GM19395 (cell line): ENCODE data around the gene PNPLA1.

Source experiments
- ATAC-seq: cut with Tn5 transposase; IDR thresholded peaks from one replicate; pipeline ENCODE4 v1.9.1; 2021; ENCODE audit warnings: mild to moderate bottlenecking, moderate library complexity; ENCODE audit not compliant: unreplicated experiment

Gene PNPLA1

GRCh38 chr6:36269834-36270705 is at the start of gene PNPLA1:
Gene PNPLA1, plus strand, starts transcription at chr6:36270060. Its CDS starts 400 bp downstream, at chr6:36270460.
- ATAC-seq: no peak

GRCh38 chr6:36220226-36220625 is 49.6 kb upstream of the PNPLA1 start:
- no peak for ATAC-seq

DNA sequence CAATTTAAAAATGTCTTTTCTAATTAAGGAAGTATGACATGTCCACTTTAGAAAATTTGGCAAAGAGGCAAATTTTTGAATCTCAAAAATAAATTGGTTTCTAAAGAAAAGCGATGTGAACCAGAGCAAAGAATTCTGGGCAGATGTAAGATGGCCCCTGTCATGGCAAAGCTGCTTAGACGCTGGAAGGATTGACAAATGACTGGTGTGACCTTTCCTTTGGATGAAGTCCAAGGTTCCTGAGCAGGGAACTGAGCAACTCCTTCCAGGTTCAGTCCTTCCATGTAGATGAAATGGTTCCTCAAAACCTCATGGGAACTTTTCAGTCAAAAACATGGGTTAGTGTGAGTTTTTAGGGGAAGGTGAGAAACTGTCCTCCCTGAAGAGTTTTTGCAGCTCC is 48.2 kb upstream of the PNPLA1 start:
- no peak for ATAC-seq

- no peak for ATAC-seq
Observed at GRCh38 chr6:36222924-36223323, 46.9 kb upstream of the PNPLA1 start.

DNA sequence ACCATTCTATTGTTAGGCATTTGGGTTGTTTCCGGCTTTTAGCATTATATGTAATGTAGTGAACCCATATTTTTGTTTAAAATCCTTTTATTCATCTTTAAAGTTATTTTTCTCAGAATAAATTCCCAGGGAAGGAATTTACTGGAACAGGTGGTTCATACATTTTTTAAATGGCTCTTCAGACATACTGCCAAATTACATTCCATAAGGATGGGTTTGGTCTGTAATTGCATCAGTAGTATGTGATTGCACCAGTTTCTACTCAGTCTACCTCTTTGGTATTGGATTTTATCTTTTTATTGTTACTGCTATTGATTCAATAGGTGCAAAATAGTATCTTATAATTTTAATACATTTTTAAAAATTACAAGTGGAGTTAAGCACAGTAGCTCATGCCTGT is 46.2 kb upstream of the PNPLA1 start:
- ATAC-seq: no peak

DNA sequence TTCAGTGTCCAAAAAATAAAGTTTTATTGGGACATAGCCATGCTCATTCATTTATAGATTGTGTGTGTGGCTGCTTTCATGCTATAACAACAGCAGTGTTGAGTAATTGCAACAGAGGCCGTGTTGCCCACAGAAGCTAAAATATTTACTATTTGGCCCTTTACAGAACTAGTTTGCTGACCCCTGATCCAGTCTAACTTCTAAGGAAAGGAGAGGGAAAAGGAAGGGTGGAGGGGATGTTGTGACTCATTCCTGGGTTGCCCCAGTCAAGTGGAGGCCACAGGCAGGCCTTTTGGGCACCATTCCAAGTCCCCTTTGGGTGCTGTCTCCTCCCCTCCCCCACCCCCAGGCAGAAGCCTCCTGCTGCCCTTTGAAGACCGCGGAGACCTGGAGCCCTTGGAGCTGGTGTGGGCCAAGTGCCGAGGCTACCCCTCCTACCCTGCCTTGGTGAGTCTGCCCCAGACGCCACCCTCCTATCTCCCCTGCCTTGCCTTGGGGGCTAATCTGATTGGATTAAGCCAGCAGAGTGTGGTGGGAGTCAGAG is 44.9 kb upstream of the PNPLA1 start:
- no peak for ATAC-seq

- no peak for ATAC-seq
Observed at GRCh38 chr6:36226438-36227047, 43.3 kb upstream of the PNPLA1 start.

DNA sequence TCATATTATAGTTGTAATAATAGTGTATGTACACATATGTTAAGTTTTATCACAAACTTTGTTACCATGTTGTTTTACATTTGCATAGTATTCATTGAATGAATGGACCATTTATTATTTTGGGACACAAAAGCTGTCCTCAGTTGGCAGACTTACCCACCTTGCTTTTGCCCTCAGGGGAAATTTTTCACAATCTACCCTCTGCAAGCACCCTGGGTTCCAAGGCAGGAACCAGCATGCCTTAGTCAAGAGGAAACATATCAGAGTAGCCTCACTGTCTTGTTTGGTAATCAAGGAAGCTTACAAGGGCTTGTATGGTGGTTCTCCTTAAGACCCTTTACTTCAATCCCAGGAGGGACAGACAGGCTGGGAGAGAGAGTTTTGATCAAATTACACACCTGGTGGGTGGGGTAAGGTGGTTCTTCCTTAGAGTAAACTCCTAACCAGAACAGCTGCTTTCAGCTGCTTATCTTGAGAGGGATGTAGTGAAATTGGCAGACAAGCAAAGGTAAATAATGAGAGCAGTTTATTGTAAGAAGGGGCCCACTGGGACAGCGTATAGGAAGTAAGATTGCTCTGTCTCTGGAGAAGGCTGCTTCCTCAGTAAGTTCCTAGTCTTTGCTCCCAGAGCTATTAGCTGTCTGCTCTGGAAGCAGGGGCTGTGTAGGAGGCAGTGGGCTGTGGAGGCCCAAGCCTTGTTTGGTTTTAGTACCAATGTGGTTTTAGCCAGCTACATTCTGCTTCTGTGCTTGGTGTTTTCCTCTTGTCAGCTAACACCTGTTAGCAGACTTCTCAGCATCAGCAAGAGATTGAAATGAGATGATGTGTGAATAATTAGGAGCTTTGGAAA is 42.3 kb upstream of the PNPLA1 start:
- no peak for ATAC-seq

- no peak for ATAC-seq
Observed at GRCh38 chr6:36229223-36229622, 40.6 kb upstream of the PNPLA1 start.

DNA sequence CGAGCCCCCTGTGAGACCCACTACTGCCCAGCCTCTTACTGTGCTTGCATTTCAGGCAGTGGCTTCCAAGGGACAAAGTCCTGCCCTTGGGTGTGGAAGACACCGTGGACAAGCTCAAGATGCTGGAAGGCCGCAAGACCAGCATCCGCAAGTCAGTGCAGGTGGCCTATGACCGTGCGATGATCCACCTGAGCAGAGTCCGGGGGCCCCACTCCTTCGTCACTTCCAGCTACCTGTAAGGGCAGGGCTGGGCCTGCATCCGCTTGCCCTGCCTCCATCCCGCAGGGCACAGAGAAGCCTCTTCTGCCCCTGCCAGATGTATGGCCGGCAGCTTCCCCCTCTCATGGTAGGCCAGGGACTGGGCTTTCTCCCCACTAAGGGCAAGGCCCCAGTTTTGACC is 39.5 kb upstream of the PNPLA1 start:
- no peak for ATAC-seq

- no peak for ATAC-seq
Observed at GRCh38 chr6:36232172-36232571, 37.7 kb upstream of the PNPLA1 start.

DNA sequence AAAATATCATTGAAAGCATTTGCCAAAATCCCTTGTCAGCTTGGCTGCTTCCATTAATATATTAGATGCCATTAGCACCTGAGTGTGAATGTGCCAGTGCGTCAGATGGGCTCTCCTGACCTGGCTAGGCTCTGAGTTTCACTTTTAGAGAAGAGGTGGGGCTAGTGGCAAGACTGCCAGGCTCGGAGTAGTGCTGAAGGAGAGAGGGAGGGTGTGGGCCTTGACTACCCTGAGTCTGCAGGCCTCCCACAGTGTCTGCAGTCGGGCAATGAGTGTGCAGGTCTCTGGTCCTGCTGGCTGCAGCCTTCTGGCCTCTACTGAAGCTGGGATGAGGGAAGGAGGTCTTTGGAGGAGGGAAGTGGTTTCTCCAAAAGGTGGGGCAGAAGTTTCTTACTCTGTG is 34.6 kb upstream of the PNPLA1 start:
- ATAC-seq: no peak

DNA sequence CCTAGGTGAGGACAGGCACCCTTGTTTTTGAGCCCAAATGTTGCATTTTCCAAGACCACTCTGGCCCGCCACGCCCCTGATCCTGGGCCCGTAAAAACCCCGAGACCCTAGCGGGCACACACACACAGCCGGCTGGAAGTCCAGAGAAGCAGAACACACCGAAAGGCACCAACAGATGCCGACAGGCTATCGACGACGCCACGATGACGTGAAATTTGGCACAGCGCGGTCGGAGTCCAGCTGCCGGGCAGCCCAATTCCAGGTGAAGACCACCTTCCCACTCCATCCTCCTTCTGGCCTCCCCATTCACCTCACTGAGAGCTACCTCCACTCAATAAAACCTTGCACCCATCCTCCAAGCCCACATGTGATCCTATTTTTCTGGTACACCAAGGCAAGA is 34.0 kb upstream of the PNPLA1 start:
- ATAC-seq: no peak

DNA sequence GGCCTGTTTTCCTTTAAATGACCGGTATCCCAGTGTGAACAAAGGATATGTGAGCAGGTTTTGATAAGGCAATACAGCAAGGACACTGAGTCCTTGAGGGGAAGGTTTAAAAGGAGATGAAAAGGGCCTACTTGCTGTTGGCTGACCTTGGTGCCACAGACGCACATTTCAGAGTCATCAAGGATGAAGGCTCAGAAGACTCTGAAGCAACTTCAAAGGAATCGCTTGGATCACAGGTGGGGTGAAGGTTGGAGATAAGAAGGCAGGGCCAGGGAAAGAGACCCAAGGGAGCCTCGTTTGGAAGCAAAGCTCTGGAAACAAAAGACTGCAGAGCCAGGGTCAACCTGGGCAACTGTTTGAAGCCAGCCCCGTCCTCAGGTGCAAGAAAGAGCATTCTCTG is 30.1 kb upstream of the PNPLA1 start:
- no peak for ATAC-seq

DNA sequence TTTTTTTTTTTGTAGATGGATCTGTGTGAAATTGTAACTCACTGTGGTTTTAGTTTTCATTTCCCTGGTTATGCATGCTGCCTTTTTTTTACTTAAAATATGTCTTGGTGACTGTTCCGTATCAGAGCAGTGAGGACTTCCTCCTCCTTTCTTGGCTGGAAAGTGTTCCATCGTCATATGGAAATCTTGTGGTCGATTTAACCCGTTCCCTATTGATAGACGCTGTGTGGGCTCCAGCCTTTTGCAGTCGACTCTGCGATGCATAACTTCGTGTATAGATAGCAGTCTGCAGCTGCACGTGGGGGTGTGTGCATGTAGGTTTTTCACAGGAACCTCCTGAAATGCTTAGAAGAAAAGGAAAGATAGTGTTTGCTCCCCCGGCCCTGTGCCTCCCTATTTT is 28.1 kb upstream of the PNPLA1 start:
- no peak for ATAC-seq

GRCh38 chr6:36242161-36242560 is 27.7 kb upstream of the PNPLA1 start:
- ATAC-seq: no peak

DNA sequence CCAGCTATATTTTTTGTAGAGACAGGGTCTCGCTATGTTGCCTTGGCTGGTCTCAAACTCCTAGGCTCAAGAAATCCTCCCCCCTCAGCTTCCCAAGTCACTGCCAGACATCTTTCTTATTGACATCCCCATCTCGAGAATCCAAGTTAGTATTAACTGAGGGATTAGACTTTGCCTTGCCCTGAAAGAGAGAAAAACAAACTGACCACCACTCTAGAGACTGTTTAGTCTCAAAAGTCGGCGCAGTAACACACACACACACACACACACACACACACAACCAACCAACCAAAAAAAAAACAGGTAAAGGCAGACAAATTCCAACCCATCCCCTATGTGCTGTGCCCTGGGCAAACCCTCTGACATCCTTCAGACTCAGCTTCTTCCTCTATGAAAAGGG is 27.2 kb upstream of the PNPLA1 start:
- no peak for ATAC-seq

DNA sequence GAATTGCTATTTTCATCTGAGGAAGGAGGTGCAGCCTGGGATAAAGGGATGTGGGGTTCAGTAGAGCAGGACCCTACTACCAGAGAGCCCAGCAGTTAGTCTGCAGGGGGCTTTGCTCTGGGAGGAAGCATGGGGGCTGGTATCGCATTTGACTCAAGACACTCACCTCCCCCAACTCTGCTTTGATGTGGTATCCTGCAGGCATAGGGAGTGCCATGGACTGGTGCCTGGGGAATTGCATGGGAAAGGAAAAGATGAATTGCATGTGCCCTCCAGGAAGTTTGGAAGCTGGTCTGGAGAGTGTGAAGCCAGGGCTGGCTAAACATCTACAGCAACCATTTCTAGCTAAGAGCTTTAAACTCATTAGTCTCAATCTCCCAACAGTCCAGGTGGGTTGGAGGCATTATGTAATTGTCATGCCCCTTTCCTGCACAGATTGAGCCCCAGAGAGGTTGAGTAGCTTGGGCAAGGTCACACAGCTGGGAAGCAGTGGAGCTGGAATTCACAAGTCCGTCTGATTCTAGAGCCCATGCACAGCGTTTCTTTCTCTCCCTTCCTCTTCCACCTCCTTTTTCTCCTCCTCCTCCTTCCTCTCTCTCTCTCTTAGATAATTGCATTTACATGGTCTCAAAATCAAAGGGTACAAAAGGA is 26.2 kb upstream of the PNPLA1 start:
- no peak for ATAC-seq

GRCh38 chr6:36244641-36245280 is 25.1 kb upstream of the PNPLA1 start:
- no peak for ATAC-seq

- no peak for ATAC-seq
Observed at GRCh38 chr6:36245572-36246061, 24.2 kb upstream of the PNPLA1 start.
